H1 (cell line): ENCODE data around the gene GABRP. TPM values are rescaled to one million over a fixed set of nuclear protein-coding genes. Genes with fewer than 3 reads are reported as not detected.

Experiments
- CEBPB ChIP-seq: IDR thresholded peaks from 2 replicates; pipeline ENCODE4 v1.6.1; 2012; ENCODE audit warnings: low read depth, low read length
- CHD2 ChIP-seq: IDR thresholded peaks from 2 replicates; pipeline ENCODE4 v1.6.1; 2012; ENCODE audit warnings: low read length, improper control_type of control experiment
- NANOG ChIP-seq: IDR thresholded peaks from 2 replicates; pipeline ENCODE4 v1.6.1; 2011; ENCODE audit warnings: low read length, low read depth, mild to moderate bottlenecking, inconsistent platforms; ENCODE audit not compliant: insufficient read depth, poor library complexity, severe bottlenecking
- POLR2A ChIP-seq, 2 experiments: IDR thresholded peaks; 1 replicate in 1 of 2; 2 replicates in 1 of 2; pipeline ENCODE4 v1.6.1; 2011; ENCODE audit warnings: low read depth in 2 of 2, low read length in 2 of 2, mild to moderate bottlenecking in 2 of 2; ENCODE audit errors: control extremely low read depth in 1 of 2
- polyA plus RNA-seq, 7 experiments: library from polyadenylated mRNA; depleted of rRNA in 3 of 7; stranded (reverse) in 5 of 7; unstranded in 2 of 7; fragments of >200 nt in 5 of 7; fragments of 200-250 nt in 2 of 7; gene quantifications; 1 replicate in 5 of 7; 2 replicates in 1 of 7; 4 replicates in 1 of 7; pipeline versions ENCODE4 v1.2.1 to v1.2.3, GENCODE V29; 2011 to 2013; ENCODE audit warnings: missing spikeins in 2 of 7, mixed read lengths in 2 of 7
- total RNA-seq: library from RNA; stranded (reverse); fragmentation: NEBNext Ultra II Directional; extraction: Animal tissue kit (Norgen Biotek cat#: 25700); gene quantifications from 2 replicates; pipeline ENCODE4 v1.2.1, GENCODE V29; 2021

The GABRP gene
- total and polyA plus RNA-seq, 2 of the 8 experiments (the other 6 are each of a cell fraction or from before 2014, with no cell fraction given) = 3.7 to 4.0 TPM

- TF ChIP-seq POLR2A (IDR thresholded peaks at IDR 0.05; ENCODE audit: control extremely low read depth in 1 of 2, low read depth in 2 of 2, low read length in 2 of 2) (no peak), CEBPB (no peak), CHD2 (no peak), NANOG (no peak)
Measured at GRCh38 chr5:170746075-170746960, 37.2 kb upstream of the GABRP start (continued).
